ENCODE data around the gene ABCC11.

GRCh38 chr16:48131201-48131935, 116.0 kb downstream of the ABCC11 start:
- TF ChIP-seq CTCF (conservative IDR thresholded peaks at IDR 0.05; ENCODE audit: low read depth, low read length) (no peak), FOS (IDR thresholded peaks at IDR 0.05; ENCODE audit: low read depth, low read length) (no peak), POLR2A (IDR thresholded peaks at IDR 0.05; ENCODE audit: low read depth, low read length) (no peak), SMC3 (IDR thresholded peaks at IDR 0.05; ENCODE audit: low read depth, low read length) (no peak), MAZ (IDR thresholded peaks at IDR 0.05; ENCODE audit: borderline replicate concordance, low read depth, low read length) (no peak), RAD21 (IDR thresholded peaks at IDR 0.05; ENCODE audit: low read length) (no peak), CEBPB (IDR thresholded peaks at IDR 0.05; ENCODE audit: low read depth, low read length) (no peak)

All from IMR-90 (cell line).